Tongue (tissue), 2 donors: ENCODE measurements around the gene LGI4. TPM values are rescaled to one million over a fixed set of nuclear protein-coding genes. Genes with fewer than 3 reads are reported as not detected.

Source experiments
- DNase-seq: peaks from one replicate; pipeline ENCODE4 v3.0.0-alpha.2; 2015
- total RNA-seq: library from RNA; depleted of rRNA; stranded (reverse); fragments of >200 nt; gene quantifications from one replicate; pipeline ENCODE4 v1.2.3, GENCODE V29; 2014

Gene LGI4
- total RNA-seq, 1 donor from 2014 or later: 7.6 TPM

DNA sequence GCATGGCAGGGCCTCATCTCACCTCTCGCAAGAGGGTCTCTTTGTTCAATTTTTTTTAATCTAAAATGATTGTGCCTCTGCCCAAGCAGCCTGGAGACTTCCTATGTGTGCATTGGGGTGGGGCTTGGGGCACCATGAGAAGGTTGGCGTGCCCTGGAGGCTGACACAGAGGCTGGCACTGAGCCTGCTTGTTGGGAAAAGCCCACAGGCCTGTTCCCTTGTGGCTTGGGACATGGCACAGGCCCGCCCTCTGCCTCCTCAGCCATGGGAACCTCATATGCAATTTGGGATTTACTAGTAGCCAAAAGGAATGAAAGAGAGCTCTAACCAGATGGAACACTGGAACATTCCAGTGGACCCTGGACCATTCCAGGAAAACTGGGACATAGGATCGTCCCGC lies 11.3 kb downstream of the LGI4 start:
- no peak for DNase-seq

DNA sequence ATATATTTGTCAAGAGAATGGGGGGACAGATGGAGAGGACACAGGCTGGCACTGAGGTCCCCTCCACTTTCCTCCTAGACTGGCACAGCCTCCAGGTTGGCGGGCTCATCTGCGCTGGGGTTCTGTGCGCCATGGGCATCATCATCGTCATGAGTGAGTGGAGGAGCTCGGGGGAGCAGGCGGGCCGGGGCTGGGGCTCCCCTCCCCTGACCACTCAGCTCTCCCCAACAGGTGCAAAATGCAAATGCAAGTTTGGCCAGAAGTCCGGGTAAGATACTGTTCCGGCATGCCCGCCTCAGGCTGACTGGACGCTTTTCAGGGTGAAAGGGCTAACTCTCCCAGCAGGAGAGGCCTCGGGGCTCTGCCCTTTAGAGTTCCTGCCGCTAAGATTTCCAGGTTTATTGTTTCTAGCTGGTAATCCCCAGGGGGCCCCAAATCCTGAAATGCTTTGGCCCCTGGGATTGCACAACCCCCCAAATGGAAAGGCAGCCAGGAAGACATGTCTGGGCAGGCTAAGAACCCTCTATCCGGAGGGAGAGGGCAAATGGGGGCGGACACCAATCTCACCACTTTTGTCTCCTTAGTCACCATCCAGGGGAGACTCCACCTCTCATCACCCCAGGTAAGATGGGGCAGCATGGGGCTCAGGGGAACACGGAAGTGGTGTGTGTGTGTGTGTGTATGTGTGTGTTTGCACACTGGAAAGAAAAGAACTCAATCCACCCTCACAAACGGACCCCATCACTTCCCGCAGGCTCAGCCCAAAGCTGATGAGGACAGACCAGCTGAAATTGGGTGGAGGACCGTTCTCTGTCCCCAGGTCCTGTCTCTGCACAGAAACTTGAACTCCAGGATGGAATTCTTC lies 11.9 kb downstream of the LGI4 start:
- no peak for DNase-seq

DNA sequence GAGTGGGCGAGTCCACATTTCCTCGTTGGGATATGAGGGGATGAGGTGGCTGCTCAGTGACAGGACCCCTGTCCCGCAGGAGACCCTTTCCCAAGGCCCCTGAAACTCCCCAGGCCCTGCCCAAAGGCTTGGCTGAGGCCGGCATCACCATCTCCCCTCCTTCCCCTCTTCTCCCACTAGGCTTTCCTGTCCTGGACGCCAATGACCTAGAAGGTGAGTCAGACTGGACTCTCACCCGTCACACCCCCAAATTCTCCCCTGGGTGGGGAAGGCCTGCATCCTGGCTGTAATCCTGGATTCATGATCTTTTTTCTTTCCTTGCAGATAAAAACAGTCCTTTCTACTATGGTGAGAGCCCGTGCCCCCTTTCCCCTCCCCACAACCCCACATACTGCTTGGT lies 14.0 kb downstream of the LGI4 start:
- DNase-seq: no peak

DNA sequence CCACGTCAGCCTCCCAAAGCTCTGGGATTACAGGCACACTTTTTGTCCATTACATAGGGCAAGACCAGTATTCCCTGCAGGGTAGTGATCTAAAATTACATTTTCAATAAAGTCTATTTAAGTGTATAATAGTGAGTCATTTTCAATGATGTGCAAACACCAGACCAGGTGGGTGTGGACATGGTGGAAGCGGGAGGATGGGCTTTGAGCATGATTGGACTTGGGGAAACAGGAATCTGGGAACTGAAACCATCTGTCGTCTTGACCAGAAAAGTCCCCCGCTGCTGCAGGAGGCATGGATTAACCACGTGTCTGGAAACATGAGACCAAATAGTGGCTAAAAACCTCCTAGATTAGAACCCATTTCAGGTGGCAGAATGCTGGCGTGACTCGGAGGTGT lies 14.4 kb downstream of the LGI4 start:
- no peak for DNase-seq

DNA sequence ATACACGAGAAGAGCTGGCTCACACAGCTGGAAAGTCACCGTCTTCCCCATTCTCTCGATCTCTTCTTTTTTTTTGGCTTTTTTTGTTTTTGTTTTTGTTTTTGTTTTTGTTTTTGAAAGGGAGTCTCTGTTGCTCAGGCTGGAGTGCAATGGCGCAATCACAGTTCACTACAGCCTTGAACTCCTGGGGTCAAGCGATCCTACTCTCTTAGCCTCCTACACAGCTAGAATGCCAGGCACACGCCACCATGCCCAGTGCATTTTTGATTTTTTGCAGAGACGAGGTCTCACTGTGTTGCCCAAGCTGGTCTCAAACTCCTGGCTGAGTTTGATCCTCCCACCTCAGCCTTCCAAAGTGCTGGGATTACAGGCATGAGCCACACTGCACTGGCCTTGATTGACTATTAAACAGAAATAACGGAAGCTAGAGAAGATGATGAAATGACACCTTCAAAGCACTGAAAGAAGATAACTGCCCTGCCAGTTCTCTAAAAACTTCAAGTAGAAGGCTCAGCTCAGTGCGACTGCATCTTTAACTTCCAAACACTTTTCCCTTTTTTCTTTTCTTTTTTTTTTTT lies 15.2 kb downstream of the LGI4 start:
- DNase-seq: no peak

DNA sequence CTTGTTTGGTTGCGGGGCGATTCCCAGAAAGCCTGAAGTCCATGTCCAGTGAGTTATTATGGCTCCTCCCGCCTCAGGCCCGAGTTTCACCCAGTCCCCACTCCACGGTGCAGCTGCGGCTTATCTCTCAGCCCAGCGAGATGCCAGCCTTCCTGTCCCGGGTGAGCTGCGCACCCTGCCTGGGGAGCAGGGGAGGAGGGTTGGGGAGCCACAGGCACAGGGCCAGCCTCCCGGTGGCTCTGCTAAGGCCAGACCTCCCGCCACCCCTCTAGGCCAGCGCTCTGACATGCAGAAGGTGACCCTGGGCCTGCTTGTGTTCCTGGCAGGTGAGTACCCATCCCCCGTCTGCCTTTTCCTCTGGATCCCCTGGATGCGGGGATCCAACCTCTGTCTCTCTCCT lies 15.8 kb downstream of the LGI4 start:
- DNase-seq: no peak

DNA sequence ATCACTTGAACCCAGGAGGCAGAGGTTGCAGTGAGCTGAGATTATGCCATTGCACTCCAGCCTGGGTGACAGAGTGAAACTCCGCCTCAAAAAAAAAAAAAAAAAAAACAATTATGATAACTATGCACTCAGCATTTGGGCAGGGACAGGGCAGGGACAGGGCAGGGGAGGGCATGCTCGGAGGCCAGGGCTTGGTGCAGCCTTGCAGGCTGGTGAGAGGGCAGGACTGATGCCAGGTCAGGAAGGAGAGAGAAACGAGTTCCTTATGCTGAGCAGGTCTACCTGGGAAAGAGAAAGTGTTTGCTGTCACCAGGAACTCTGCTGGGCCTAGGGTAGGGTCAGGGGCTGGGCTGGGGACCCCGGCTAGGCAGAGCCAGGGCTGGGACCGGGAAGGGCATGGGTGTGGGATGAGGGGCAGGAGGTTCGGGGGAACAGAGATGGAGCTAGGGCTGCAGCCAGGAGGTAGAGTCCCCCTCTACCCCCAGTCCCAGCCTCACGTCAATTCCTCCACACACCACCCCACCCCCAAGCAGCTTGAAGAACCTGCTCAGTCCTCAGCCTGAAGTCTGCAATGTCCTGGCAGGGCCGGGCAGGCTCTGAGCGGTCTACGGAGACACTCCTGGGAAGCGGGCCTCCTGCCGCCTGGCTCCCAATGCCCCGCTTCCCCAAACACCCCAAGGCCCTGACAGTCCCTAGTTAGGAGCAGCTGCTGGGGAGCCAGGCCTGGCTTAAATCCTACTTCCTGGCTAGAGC lies 16.4 kb downstream of the LGI4 start:
- no peak for DNase-seq

DNA sequence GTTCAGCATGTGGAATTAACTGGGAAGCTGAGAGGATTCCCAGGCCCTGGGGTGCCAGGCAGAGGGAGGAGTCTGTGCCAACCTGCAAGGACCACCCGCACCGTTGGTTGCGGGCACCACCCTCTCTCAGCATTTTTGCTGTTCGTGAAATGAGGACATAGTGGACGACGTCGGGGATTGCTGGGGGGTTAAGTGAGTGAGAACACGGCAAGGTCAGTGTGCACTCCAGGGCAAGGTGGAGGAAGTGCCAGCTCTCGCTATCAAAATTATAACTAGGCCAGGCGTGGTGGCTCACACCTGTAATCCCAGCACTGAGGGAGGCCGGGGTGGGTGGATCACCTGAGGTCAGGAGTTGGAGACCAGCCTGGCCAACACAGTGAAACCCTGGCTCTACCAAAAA lies 17.1 kb downstream of the LGI4 start:
- DNase-seq: no peak

DNA sequence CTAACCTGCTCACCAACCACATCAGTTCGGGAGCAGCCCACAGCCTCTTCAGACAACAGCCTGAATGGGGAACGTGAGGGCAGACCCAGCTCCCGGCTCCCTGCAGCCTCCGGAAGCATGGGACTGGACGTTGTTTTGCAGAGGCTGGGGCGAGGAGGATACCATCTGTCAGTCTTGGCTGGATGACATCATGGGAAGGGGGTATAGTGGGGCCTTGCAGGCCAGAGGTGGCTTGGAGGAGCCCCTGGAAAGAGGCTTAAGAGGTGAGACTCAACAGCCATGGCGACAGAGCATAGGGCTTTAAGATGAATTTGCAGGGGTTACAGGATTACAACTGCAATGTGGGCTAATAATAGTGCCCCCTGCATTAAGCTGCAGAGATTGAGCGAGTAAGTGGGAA lies 17.7 kb downstream of the LGI4 start:
- DNase-seq: no peak

DNA sequence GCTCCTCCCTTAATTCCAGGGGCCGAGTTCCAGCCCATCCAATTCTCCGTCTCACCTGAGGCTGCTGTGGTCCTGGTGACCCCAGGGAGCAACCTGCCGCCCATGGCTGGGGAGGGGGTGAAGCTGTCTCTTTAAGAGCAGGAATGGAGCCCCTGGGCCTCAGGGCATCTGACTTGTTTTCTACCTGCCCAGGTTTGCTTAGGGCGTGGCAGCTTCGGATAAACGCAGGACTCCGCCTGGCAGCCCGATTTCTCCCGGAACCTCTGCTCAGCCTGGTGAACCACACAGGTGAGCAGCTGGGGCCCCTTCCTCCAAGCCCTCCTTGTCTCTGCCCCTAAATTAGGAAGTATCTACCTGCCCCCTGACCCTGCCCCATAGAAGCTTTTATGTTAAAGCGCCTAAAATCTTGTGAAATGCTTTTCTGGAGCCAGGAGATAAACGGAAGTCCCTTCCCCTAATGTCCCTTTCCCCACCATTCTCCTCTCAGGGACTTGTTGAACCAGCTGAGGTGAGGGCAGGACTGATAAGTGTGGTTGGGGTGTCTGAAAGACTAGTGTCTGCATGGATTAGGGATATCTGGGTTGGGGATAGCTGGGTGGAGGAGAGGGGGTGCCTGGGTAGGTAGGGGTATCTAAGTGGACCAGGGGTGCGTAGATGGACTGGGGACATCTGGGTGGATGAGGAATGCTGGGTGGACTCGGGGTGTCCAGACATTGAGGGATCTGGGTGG lies 18.6 kb downstream of the LGI4 start:
- DNase-seq: no peak

DNA sequence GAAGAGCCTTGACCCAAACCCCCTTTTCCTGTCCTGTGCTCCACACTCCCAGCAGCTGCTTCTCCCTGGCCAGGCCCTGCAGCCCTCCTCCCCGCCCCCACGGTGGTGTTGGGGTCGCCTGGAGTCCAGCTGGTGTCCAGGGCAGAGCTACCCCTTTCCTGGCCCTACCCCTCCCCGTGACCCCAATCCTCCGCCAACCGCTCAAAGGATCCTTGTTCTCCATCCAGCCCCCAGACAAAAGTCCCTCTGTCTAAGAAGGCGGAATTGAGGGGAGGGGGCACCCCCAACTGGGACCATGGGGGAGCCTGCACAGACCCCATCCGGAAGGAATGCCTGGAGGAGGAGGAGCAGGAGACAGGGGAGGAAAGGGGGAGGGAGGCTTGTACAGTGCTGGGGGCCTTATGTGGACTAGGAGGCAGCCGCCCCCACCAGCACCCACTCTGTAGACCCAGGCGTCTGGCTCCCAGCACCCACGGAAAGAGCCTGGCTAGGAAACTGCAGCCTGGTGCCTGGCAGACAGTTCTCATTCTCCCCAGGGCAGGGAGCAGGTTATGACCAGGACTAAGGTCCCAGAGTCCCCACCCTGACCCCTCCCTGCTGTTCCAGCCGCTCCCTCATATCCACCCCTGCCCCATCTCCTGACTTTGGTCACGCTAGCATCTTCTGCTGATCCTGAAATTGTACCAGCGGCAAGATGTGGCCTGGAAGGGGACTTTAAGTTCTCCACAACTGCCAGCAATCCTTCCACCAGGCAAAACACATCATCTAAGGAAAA lies 19.5 kb downstream of the LGI4 start, which contains the start of gene FXYD3:
FXYD3 (plus strand) TSS at position 647 of the 775 bp plus-strand sequence. CDS start 3,554 bp downstream, outside the sequence.
- peak; percentile 59 for DNase-seq

DNA sequence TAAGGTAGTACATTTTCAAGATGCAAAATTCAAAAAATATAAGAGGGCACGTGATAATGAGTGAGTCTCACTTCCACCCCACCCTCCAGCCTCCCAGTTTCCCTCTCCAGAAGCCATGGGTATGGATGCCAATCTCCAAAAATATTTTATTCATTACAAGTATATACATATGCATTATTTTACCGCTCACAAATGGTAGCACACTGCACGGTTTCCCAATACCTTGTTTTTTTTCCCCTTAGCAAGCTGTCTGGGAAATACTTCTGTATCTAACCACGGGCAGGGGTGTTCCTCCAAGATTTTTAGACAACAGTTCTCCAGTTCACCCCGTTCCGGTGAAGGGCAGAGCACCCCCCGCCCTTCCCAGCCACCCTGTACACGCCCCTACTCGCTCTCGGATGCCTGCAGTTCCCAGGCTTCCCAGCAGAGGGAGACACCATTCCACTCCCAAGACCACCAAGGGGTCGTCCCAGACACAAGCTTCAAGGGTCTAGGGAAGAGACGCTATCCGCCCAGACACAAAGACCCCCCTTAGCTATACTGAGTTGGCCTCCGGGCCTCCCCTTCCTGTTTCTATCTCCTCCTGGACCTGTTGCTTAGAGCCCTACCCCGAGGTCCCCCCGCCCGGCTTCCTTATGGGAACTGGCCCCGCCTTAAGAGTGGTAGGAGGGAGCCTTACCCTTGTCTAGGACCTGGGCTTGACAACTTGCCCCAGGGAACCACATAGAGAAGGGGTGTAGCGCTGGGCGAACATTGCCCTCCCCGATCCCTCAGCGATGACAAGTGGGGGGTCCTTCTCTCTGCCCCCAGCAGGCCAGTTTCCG lies 20.3 kb downstream of the LGI4 start:
- peak; percentile 93 for DNase-seq

DNA sequence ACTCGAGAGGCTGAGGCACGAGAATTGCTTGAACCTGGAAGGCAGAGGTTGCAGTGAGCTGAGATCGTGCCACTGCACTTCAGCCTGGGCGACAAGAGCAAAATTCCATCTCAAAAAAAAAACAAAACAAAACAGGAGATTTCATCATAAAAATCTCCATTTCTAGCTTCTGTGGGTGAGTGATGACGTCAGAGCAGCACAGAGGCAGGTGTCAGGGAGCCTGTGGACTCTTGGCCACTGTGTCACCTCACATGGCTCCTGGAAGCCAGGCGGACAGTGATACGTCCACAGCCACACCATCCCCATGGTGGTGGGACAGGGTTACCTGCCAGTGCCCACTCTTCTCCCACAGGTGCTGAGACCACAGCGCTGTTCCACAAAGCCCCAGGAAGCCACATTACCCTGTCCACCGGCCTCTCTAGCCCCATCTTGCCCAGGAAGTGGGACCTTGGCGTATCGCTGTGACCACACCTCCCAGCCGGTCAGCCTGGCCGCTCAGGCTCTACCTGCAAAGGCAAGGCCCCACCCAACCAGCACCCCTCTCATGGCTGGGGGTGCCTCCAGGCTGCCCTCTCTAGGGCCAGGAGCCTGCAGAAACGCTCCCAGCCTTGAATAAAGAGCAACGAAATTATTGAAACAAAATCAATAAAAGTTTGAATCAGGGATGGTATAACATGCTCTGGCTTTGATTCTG lies 21.7 kb downstream of the LGI4 start:
- DNase-seq: no peak

DNA sequence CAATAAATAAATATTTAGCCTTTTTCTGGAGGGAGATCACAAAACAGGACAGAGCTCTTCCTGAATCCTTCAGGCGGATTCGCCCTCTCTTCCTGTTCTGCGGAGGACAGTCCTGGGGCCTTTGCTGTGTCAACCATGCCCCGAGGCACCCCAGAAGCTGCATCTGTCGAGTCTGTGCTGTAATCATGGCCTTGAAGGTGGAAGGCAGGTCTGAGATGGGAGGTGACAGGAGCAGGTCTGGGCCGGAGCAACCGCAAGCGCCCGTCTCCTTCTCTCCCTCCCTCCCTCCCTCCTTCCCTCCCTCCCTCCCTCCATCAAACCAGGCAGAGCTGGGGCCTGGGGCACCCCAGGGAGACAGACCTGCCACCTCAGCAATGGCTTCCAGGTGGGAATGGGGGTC lies 23.9 kb downstream of the LGI4 start:
- no peak for DNase-seq

DNA sequence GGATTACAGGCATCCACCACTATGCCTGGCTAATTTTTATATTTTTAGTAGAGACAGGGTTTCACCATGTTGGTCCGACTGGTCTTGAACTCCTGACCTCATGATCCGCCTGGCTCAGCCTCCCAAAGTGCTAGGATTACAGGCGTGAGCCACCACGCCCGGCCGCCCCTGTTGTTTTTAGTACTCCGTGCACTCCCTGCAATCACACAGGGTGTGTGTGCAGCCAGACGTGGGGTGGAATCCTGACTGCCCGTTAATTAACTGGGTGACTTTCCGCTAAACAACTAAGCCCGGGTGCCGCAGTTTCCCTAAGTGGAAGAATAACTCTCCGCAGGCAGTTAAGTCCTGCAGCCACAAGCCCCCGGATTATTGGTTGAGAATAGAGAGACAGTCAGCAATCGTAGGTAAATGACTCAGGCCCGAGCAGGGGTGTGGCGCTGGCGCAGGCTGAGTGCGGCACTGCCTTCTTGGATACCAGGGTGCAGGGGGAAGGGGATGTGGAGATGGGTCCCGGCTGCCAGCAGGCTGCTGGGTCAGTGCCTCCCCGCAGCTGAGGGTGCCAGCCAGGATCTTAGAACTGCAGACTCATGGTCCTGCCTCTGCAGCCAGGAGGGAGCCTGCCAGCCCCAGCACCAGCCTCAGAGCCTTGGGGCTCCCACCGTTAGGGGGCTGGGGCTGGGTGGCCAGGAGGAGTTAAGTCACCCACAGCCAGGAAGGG lies 25.3 kb downstream of the LGI4 start:
- no peak for DNase-seq

DNA sequence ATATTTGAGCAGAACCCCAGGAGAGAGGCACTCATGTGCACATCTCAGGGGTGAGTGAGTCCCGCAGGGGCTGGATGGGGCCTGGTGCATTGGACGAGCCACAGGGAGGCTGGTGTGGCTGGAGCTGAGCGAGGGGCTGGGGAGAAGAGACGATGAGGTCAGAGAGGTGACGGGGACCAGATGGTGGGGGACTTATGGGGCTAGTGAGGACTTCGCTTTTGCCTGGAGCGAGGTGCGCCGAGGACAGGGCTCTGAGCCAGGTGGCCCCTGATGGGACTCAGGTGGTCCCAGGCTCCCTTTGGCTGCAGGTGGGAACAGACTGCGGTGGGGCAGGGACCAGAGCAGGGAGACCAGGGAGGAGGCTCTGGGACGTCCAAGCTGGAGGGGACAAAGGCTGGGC lies 26.1 kb downstream of the LGI4 start:
- no peak for DNase-seq

DNA sequence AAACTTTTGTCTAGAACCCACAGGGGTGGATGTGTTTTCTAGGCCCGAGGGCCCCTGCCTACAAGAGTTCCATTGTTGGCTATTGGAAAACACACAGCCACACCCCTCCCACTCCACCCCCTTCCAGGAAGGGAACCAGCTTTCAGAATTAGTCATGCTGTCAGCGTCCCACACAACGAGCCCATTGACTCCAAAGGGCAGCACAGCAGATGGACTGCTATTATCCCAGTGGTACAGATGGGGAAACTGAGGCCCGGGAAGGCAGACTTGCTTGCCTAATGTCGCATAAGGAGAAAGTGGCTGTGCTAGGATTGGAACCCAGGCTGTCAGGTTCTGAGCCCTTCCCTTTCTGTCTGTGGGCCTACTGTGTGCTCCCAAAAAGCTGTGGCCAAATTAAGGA lies 27.3 kb downstream of the LGI4 start:
- no peak for DNase-seq

DNA sequence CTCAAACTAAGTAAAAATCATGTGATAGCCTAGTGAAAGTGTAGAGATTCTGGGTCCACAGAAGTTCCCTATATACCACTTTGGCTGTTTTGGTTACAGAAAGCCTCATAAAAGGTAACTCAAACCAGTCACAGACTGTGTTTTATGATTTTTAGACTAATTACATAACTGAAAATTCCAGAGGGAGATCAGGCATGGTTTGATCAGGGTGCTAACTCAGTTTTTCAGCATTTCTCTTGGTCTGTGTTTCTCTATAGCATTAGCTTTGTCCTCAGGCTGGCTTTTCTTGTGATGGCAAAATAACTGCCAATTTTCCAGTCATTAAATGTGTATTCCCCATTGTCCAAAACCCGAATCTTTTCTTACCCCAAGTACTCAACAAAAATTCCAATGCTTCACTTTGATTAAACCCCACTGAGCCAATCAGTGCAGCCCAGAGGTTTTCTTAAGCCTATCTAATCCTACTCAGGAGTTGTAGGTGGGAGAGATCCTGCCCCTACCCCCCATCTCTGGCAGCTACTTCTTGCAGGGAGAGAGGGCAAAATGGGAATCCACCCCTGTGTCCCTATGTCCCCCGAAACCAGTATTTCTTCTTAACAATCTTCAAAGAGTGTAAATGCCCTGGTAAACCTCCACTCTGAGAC lies 27.8 kb downstream of the LGI4 start:
- no peak for DNase-seq

DNA sequence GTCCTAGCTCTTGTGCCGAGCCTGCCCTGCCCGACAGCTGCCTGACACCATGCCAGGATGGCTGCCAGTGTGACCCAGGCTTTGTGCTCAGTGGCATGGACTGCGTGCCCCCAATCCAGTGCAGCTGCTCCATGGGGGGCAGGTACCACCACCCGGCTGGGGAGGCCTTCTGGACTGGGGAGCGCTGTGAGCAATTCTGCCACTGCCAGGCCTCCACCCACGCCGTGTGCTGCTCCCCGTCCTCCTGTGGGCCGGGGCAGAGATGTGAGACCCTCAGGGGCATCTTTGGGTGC lies 28.6 kb downstream of the LGI4 start:
- no peak for DNase-seq
